A549 treated with AZD2906 at 1 μM for 4 hours (cell line): ENCODE data around the gene GBP6. TPM values are rescaled to one million over a fixed set of nuclear protein-coding genes. Genes with fewer than 3 reads are reported as not detected.

ENCODE experiments used
- total RNA-seq: library from RNA; stranded (reverse); fragments of 200-300 nt; extraction: Qiagen RNA extraction; gene quantifications from 5 replicates; pipeline ENCODE4 v1.2.3, GENCODE V29; 2022

The GBP6 gene
- not detected in 5 replicates for total RNA-seq

GRCh38 chr1:89363638-89364536 is at the start of gene GBP6:
Gene GBP6, plus strand, starts transcription at chr1:89364059. Its CDS starts 4,493 bp downstream, at chr1:89368552.

Other genes starting within 250 kb of the GBP6 start
- gene GBP2, start 237.9 kb upstream of the GBP6 start, total RNA-seq: 0.59 to 1.3 TPM (median 0.65 TPM) in 5 replicates
- not detected in 5 replicates for gene GBP7, start 188.1 kb upstream of the GBP6 start, total RNA-seq
- 0.02 to 0.09 TPM in 2 of 5 replicates, not detected in the others for gene GBP4, start 165.1 kb upstream of the GBP6 start, total RNA-seq
- 0.05 to 0.06 TPM in 2 of 5 replicates, not detected in the others for gene GBP5, start 91.2 kb upstream of the GBP6 start, total RNA-seq
- gene LRRC8B, start 160.8 kb downstream of the GBP6 start, total RNA-seq: 2.3 to 3.8 TPM (median 3.3 TPM) in 5 replicates